Measurements from ENCODE around the gene SMAD6.

SMAD6 gene

DNA sequence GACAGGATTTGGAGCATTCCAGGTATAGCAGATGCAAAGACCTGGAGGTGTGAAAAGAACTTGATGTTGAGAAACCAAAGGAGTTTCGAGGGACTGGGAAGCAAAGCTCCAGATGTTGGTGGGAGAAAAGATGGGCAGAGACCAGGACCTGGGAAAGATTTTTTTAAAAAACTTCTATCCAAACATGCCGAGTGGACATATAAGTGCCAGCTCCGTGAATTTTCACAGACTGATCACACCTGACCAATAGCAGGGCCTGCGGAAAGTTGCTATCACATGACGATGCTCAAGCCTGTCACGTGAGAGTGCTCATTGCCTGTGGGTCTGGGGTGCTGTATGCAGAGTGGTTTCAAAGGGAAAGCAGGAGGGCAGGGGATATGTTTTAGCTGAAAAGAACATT, 19.9 kb downstream of the SMAD6 start:
- DNase-seq, result no peak

DNA sequence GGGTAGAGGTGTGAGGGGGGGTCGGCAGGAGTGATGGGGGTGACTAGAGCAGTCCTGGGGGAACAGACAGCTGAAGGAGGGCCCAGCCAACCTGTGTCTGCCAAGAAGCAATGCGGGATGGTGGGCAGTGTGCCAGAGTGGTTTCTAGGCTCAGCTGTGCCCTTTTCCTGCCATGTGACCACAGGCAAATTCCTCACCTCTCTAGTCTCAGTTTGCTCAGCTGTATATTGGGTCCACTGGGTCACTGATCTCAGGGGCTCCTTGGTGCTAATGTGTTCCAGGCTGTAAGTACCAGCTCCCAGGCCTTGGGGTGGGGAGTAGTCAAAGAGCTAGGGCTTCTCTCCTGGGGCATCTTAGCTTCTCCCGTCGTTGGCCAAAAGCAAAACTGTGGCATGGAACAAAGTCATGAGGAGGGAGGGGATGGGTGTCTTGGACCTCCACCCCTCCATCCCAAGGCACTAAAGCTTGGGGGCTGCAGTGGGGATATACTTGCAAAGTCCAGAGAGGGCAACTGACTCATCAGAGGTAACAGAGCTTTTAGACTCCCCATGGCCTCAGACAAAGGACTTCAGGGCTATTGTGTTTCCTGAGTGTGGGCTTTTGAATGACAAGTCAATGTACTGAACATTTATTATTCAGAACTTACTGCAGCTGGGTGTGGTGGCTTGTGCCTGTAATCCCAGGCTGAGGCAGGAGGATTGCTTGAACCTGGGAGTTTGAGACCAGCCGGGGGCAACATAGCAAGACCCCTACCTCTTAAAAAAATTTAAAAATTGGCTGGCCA, 20.9 kb downstream of the SMAD6 start:
- peak; percentile 49 for DNase-seq

DNA sequence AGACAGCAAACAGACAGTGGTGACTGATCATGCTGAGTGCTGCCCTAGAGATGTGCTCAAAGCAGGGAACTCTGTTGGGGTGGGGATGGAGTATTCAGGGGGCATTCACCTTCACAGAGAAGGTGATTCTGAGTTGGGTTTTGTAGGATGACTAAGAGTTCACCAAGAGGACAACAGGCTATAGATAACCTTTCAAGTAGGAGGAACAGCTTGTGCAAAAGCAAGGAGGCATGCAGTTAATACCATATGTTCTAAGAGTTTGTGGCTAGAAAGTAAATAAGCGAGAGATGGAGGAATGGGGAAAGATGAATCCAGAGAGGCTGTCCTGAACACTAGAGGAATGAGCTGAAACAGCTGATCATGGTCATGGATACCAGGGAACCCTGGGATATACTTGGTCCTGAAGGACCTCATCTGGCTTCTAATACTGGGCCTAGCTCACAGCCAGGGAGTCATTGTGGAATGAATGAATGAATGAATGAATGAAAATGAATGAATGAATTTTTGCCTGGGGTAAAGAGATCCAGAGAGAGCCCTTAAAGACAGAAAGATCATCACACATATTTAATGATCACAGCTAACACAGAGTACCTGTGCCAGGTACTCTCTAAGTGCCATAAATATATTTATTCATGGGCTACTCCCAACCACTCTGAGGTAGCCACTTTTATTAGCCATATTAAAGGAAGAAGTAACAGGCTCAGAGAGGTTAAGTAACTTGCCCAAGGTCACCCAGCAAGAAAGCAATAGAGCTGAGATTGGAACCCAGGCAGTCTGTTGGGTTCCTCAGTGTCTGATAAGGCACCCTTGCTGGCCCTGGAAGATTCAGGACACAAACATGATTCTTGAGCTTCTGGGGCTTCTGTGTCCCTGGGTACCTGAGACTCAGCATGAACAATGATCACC, 22.0 kb downstream of the SMAD6 start:
- DNase-seq, result no peak

DNA sequence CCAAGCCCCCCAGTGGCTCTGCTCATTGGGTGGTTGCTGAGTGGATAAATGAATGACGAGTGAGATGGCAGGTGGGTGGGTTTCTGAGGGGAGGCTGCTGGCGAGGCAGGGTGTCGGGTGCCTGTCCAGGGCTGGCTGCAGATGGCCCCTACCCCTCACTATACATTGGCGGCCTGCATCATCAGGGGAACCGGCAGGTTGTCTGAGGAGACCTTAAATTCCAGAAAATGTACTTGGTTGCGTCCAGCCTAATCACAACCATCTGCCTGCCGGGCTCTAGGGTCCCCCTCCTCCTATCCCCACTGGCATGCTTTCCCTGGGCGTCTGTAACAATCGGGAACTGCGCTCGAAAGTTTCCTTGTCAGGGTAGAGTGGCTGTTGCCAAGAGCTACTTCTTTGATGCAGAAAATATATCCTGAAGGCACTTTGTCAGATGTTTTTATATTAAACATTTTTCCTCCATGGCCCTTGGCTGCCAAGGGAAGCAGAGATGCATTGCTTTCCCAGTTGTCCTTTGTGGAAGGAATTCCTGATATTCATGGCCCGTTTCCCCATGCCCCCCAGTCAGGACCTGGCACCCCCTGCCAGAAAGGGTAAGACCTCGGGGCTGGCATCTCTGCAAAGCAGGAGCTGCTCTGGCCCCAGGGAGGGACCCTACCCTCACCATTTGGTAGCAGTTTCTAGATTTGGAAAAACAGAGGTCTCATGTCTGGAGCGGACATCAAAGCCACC, 22.9 kb downstream of the SMAD6 start:
- DNase-seq, result no peak

DNA sequence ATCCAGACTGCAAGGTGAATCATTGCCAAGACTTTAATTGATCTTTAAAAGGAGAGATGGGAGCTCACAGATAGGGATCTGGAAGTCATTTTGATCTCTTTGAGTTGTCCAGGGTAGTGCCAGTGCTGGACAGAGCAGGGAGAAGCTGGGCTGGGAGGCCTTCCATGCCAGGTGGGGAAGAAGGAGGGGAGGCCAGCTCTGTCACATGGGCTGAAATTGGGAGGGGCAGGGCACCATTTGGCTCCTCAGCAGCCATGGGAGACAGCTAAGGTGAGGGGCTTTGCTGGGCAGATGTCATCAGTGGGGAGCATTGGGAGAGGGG, 23.4 kb downstream of the SMAD6 start:
- DNase-seq, result no peak

DNA sequence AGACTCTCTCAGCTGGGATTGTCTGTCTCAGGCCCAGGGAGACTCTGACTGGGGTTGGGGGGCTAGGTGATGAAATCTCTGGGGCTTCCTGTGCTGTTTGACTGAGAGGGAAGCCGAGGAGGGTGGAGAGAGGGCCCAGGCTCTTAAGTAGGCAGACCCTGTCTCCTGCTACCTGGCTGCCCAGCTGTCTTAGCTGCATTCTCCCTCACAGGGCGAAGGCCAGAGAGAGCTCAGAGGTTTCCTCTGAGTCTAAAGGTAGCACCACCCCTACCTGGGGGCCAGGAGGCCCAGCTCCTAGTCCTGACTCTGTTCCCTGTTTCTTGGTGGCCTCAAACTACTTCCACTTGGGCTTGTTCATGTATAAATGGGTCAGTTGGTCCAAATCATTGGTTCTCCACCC, 24.4 kb downstream of the SMAD6 start:
- no peak for DNase-seq

DNA sequence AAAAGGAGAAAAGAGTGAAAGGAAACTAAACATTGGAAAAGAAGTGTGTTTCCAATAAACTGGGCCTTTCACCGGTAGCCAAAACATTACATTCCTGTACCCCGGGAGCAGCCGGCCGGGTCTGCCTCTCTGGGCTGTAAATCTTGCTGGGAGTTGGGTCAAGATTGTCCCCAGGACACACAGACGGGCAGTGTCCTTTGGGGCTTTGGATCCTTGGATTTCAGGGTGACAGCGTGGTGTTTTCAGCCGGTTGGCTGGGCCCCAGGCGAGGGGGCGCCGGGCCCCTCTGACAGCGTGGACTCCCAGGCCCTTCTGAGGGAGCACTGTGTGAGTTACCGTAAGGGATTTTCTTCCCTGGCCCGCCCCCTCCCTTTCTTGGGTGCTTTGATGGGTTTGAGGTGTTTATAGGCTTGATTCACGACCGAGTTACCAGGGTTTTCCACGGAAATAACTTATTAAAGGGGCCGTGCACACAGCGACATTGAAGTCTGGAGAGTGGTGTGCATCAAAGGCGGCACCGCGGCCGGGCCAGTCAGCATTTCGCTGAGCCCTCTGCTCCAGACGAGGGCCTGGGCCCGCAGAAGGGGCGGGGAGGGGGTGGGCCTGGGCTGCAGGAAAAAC, 27.4 kb downstream of the SMAD6 start:
- no peak for DNase-seq

DNA sequence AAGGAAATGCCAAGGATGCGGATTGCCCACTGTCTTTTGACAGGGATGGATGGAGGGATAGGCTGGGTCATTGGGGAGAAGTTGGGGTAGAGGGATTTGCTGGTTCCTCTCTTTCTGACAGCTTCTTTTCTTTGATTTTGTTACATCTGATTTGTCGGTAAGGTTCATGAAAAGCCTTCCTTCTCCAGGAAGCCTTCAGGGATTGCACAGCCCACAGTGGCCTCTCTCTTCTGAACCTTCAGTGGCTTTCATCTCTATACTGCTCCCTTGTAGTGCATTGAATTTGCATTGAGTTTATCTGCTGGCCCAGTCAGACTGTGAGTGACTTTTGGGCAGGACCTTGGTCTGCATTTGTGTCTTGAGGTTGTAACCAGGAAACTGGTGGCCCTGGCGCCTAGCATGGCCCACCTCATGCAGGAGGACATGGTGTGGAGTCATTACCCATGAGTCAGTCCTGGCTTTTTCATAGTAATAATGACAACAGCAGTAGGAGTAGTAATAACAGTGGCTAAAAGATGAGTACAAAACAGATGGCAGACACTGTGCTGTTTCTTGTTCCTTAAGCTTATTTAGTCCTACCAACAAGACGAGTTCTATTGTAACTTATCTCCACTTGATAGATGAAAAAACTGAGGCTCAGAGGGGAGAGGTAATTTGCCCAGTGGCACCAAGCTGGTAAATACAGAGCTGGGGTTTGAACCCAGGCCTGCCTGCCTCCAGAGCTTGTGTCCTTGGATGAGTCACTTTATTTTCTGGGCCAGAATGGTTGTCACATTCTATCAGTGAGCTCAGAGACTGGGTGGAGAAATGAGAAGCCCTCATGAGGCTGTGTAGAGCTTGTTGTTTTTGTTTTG, 28.4 kb downstream of the SMAD6 start:
- no peak for DNase-seq

DNA sequence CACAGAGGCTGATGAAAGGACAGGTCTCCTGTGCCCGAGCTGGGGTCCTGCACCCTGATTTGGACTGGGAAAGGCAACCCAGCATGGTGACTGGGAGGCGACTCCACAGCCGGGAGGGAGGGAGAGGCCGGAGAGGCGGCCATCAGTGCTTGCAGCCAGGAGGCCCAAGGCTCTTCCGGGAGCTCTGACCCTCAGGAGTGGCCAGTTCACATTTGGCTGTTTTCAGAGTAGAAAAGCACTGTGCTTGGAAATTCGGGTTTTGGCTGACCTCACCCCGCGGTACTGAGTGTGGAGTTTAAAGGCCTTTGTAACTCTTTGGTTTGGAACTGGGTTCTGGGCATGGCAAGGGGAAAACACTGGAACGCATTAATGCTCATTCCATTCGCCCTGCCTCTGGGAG, 31.9 kb downstream of the SMAD6 start:
- no peak for DNase-seq

DNA sequence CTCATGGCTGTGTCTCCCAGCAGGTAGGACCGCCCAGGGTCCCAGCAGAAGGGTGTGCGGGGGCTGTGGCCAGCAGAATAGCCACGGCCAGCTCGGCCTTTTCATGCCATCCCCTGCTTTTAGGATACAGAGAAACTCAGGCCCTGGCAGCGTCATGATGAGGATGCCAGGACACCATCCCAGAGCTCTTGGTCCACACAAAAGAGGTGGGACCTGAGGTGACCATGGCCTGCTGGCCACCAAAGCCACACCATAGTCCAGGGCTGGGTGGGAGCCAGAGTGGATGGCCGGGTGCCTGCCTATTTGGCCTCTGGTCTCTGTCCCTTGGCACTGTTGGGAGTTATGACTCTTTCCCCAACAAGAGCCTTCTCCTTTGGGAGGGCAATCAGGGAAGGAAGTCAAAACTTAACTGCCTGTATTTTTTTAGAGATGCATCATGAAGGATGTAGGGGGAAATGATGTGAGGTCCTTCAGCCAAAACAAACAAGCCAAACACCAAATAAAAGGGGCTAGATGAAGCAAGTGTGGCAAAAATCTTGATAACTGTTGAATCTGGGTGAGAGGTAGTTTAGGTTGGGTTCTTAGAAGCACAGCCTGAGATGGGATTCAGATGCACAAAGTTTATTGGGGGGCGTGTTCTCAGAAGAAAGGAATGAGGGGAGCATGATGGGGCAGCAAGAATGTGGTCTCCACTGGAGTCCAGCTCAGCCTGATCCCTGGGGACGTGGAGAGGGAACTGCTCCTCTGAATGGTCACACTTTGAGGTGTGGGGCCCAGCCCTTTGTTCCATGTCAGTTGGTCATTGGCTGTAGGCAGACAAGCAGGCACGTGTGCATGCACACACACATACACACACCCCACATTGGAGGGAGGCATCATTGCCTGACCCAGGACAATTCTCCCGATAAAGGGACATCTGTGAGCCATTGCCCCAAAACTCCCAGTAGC, 33.2 kb downstream of the SMAD6 start:
- no peak for DNase-seq

DNA sequence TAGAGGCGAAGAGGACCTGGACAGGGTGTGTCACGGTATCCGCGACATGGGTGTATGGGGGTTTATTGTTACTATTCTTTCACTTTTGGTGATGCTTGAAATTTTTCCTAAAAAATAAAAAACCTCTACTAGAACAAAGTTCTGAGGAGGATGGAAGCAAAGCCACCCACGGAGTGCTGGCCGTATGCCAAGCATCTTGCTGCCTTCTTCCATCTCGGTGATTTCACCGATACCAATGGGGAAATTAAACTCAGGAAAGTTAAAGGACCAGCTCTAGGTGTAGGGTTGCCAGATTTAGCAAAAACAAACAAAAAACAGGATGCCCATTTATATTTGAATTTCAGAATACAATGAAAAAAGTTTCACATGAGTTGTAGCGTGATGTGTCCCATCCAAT, 33.9 kb downstream of the SMAD6 start:
- no peak for DNase-seq

DNA sequence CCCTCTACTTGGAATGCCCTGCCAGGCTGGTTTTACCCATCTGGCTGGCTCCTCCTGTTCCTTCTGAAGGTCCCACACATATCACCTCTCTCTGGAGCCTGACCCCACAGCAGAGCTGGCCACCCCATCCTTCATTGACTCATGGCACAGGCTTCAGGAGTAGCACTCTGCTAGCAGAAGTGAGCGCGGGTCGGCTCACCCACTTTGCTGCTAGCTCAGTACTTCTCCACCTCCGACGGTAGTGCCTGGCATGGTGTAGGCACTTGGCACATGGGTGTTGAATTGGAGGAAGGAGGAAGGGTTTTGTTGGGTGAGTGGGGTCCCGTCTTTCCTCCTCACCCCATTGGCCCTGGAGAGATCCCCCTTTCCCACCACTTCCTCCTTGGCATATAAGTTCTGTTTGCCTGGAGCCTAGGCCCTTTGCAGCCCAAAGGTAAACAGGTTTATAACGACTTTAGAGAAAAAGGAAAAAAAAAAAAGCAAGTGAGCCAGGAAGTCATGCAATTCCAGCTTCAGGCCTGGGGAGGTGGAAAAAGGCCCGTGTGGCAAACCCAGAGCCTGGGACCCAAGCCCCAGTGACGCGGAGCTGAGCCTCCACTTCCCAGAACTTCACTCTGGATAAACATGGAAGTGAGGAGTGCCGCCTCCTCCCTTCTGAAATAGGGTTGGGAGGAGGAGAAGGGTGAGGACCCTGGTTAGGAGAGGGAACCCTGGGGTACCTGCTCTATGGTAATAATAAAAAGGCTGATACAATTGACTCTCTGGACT, 35.4 kb downstream of the SMAD6 start:
- no peak for DNase-seq

DNA sequence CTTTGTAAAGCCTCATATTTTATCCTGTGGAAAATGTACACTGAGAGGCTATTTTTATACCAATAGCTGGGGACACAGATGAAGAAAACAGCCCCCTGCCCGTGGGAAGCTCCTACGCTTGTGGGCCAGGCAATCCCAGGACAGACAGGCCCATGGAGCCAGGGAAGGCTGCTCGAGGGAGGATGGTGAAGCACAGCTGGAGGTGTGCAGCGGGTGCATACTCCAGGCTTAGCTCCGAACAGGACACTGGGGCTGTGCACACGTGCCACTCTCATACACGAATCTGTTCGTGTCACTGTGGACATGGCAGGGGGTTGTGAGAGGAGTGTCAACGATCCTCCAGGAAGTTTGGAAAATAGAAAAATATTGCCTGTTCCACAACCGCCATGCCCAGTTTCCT, 36.1 kb downstream of the SMAD6 start:
- DNase-seq, result no peak

DNA sequence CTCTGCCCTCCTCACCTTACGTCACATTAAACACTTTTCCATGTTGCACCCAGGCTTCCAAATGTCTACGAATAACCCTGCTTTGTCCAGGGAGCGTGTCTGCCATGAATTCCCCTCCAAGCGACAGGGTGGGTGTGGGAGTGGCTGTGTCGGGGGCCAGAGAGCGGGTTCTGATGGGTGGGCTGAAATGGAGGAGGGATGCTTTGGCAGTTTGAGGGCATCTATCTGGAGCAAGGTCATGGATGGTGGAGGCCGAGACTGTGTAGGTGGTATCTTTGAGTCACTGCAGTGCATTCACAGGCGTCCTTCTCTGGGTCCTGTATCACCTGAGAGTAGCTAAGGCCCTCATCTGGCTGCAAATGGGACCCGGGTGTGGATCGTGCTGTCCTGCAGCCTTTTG, 36.6 kb downstream of the SMAD6 start:
- no peak for DNase-seq

DNA sequence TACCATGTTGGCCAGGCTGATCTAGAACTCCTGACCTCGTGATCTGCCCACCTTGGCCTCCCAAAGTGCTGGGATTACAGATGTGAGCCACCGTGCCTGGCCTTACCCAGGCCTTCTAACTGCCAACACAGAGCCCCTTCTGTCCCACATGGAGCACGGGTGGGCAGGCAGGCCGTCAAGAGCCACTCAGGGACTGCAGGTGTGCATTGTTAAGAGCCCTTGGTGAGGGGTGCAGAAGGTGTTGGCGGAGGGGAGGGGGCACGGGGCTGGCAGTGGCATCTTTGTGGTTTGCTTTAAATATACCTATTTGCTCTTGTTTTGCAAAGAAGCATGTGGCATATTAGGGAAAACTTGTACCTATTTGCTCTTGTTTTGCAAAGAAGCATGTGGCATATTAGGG, 37.3 kb downstream of the SMAD6 start:
- no peak for DNase-seq

DNA sequence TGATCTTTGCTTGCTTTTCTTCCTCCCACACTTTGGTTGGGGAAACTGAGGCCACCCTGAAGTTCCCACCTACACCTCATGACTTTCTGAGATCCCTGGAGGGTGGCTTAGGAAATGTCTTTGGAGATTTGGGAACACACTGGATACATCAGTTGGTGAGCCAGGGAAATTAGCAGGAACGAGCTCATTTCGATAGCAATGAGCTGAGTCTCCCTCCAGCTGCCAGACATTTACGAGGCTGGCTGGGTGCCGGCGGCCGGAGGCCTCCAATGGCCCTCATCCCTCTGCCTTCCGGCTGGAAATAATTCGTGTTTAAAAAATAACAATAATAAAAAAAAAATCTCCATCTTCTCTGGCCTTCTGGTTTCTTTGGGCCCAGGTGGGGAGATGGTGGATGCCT, 38.8 kb downstream of the SMAD6 start:
- DNase-seq, result no peak

DNA sequence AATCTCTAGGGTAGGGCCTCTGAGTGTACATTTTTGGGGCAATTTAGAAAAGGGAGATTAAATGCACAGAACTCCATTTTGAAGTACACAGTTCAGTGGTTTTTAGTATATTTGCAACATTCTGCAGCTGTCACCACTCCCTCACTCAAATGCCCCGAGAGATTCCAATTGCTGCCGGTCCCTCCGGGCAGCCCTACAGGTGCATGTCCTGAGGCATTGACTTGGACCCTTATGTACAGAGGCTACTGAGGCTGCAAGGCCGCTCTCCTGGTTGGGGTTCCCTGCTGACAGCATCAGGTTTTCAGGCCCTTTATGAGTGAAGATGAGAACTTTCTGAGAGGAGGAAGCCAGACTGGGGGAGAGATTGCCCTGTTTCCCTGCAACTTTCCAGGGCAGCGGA, 39.6 kb downstream of the SMAD6 start:
- DNase-seq, result no peak

DNA sequence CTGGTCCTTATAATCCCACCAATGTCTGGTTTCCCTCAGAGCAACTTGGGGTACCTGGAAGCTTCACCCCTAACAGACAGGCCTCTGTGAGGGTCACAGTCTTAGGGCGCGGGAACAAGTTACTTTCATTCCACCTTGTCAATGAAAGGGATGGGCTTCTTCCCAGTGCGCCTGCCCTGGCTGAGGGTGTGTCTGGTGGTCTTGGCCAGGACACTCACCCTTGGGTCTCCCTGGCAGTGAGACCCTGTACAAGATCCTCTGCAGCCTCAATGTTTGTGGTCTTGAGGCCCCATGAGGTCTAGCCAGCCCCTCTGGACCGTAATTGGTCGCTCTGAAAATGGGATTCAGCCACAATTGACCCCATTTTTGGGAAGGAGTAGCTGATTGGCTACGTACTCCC, 40.2 kb downstream of the SMAD6 start:
- DNase-seq, result no peak

DNA sequence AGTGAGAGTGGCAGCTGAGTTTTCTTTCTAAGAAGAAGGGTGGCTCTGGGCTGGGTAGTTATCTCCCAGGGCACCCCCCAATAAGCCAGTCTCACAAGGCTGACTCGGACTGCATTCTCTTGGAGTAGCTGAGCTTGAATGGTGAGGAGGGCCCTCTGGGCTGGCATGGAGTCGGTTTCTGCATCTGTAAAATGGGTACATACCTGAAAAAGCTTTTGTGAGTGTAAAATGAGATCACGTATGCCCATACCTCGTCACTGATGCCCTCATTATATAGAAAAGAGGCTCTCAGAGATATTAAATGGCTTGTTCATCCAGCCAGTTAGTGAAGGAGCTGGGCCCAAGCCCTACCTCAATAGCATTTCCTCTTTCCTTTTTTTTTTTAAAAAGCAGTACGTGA, 41.2 kb downstream of the SMAD6 start:
- no peak for DNase-seq

Data from hematopoietic multipotent progenitor cell treated with erythropoietin and hydrocortisone succinate and interleukin-3 and kit ligand, for 6 days (in vitro differentiated cells).